NB4 (cell line): ENCODE measurements around the gene CTNND2.
A peak's percentile ranks its signal among the peaks of the same experiment; 100 is the strongest.

Experiments
- CTCF ChIP-seq: IDR thresholded peaks from one replicate; pipeline ENCODE4 v1.5.1; 2012; ENCODE audit warnings: low read depth, low read length
- MAX ChIP-seq: IDR thresholded peaks from 2 replicates; pipeline ENCODE4 v1.6.1; 2011; ENCODE audit warnings: low read depth, low read length
- MYC ChIP-seq: IDR thresholded peaks from 2 replicates; pipeline ENCODE4 v1.6.1; 2011; ENCODE audit warnings: low read depth, low read length
- POLR2A ChIP-seq: IDR thresholded peaks from 2 replicates; pipeline ENCODE4 v1.6.1; 2011; ENCODE audit warnings: mild to moderate bottlenecking; ENCODE audit not compliant: insufficient read length; ENCODE audit errors: extremely low read depth

GRCh38 chr5:11803436-11803835 lies 100.8 kb downstream of the CTNND2 start:
- TF ChIP-seq CTCF (no peak), POLR2A (no peak), MAX (peak; percentile 76), MYC (no peak)
